VCaP (cell line): ENCODE results near the gene GPR179.

Source experiments
- H3K27ac ChIP-seq: fragments of 450-650 bp; 2 replicates; pipeline ENCODE4 v1.5.1; 2017
- CTCF ChIP-seq: fragments of 450-650 bp; conservative IDR thresholded peaks from 2 replicates; pipeline ENCODE4 v1.5.1; 2017; ENCODE audit warnings: mild to moderate bottlenecking, moderate library complexity

Gene GPR179

GRCh38 chr17:38326996-38327792 is 16.6 kb downstream of the GPR179 start:
- no peak for TF ChIP-seq CTCF
- peak overlapping the region; percentile 88 for H3K27ac ChIP-seq

GRCh38 chr17:38325221-38325851 is 18.4 kb downstream of the GPR179 start:
- TF ChIP-seq CTCF, result no peak
- peak overlapping the region; percentile 14; the same call in 1 of the 2 replicates for H3K27ac ChIP-seq

DNA sequence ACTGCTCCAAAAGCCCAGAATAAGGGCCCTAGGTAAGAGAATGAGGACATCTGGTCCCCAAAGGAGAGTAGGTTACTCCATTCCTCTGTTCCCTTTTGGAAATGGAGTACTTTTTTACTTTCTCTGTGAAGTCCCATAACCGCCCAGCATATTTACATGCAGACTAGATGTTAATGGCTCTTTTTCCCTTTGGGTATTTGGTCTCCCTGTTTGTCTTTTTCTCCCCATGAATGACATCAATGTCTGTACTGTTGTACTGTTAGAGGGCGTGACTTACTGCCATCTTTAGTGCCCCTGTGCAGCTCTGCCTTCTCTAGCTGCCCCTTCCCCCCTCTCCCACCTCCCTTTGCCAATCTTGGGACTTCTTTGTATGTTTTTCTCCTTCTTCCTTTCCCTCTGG is 19.0 kb downstream of the GPR179 start:
- H3K27ac ChIP-seq, result 0 out of 2 replicates have a peak overlapping the region, but pooled peaks have one; percentile 14
- TF ChIP-seq CTCF, result no peak

- no peak for TF ChIP-seq CTCF
- no peak overlapping the region for H3K27ac ChIP-seq
These were observed 19.5 kb downstream of the GPR179 start for GRCh38 chr17:38324141-38324697.

GRCh38 chr17:38322897-38323296 is 20.9 kb downstream of the GPR179 start:
- H3K27ac ChIP-seq, result no peak overlapping the region
- TF ChIP-seq CTCF, result no peak

- peak; percentile 95 for TF ChIP-seq CTCF
- peak overlapping the region; percentile 47; the same call in 1 of the 2 replicates for H3K27ac ChIP-seq
These were observed 21.5 kb downstream of the GPR179 start for GRCh38 chr17:38322156-38322779.

- 0 out of 2 replicates have a peak, but pooled peaks have one; percentile 5 for TF ChIP-seq CTCF
- H3K27ac ChIP-seq, result peak overlapping the region; percentile 47
These were observed 23.3 kb downstream of the GPR179 start for GRCh38 chr17:38320482-38320881.
